Measurements from ENCODE around the gene CARD9.
A peak's percentile ranks its signal among the peaks of the same experiment; 100 is the strongest.

CARD9 gene

DNA sequence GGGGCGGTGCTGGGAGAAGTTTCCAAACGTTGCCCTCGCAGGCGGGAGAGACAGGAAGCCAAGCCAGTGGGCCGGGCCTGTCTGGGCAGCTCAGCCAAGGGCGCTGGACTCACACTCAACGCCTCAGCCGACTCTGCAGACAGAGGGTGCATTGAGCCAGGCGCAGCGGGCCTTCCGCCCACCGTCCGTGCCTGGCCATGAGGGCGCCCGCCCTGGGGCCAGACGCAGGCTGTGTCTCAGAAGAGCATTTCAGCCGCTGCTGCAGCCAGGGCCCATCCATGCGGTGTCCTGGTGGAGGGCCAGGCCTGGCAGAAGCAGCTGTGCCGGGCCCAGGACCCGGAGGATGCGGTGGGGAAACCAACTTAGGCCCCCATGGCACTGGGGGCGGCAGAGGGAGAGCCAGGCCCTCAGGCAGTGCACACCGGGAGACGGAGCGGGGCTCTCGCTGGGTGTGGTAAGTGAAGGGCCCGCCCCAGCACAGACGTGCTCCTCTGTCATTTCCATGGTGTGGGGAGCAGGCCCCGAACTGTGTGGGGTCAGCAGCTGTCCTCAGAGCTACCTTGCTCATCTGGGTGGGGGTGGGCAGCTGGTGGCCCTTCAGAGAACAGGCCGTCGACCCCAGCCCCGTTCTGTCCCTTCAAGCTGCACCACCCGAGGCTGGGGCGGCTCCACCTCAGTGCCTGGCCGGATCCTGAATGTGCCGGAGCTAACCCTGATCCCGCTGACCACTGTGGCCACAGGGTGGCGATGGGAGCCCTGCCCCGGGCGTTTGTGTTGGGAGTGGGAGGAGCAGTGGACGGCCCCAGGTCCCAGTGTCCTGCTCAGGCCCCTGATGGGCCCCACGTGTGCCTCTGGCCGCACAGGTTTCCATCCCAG, 27.9 kb downstream of the CARD9 start:
- Histone ChIP-seq H3K4me3 (ENCODE audit: low read depth, low read length) (peak overlapping the region; percentile 22), H3K36me3 (replicated peaks) (peaks cover 19% of the 10 kb centered on the region), H3K27me3 (replicated peaks) (no peaks in the 10 kb centered on the region), H3K27ac (no peak overlapping the region)
- in situ Hi-C loops (cut with HindIII; ENCODE audit: low pct_ligation_motif_present, low sequenced_read_pairs) = no loop called here
- no peak for DNase-seq
- TF ChIP-seq, protein P1, sequence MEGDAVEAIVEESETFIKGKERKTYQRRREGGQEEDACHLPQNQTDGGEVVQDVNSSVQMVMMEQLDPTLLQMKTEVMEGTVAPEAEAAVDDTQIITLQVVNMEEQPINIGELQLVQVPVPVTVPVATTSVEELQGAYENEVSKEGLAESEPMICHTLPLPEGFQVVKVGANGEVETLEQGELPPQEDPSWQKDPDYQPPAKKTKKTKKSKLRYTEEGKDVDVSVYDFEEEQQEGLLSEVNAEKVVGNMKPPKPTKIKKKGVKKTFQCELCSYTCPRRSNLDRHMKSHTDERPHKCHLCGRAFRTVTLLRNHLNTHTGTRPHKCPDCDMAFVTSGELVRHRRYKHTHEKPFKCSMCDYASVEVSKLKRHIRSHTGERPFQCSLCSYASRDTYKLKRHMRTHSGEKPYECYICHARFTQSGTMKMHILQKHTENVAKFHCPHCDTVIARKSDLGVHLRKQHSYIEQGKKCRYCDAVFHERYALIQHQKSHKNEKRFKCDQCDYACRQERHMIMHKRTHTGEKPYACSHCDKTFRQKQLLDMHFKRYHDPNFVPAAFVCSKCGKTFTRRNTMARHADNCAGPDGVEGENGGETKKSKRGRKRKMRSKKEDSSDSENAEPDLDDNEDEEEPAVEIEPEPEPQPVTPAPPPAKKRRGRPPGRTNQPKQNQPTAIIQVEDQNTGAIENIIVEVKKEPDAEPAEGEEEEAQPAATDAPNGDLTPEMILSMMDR (IDR thresholded peaks at IDR 0.05; ENCODE audit: low read depth, low read length, missing control alignments) = peak; percentile 69

DNA sequence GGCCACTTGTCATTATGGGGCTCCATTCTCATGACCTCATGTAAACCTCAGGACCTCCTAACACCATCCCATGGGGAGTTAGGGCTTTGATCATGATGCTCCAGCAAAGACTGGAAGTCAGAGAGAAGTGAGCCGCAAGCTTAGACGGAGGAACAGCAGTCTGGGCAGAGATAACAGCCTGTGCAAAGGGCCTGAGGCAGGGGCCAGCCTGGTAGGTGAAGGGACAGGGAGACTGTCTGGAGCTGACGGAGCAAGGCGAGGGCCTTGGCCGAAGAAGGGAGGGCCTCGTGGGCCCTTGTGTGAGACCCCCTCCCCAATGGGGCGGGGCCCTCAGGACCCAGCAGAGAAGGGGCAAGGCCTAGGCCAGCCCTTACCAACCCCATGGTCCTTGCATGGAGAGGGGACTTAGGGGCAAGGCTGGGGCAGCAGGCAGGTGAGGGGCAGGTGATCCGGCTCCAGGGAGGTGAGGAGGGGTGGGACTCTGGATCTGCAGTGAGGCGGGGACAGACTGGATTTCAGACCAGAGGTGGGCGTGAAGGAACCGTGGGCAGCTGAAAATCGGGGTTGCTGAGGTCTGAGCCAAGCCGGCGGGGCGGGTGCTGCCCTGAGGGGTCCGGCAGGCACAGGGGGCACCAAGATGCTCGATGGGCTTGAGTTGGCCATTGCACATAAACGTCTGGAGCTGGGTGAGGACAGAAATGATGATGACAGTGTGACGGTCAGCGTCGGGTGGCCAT, 28.8 kb downstream of the CARD9 start:
- H3K36me3 ChIP-seq (replicated peaks) = peaks cover 27% of the 10 kb centered on the region
- H3K27ac ChIP-seq = no peak overlapping the region
- H3K27me3 ChIP-seq (replicated peaks) = no peaks in the 10 kb centered on the region
- no peak for DNase-seq
- no peak overlapping the region for H3K4me3 ChIP-seq (ENCODE audit: low read depth, low read length)
- in situ Hi-C loops (cut with HindIII; ENCODE audit: low pct_ligation_motif_present, low sequenced_read_pairs) = no loop called here
- TF ChIP-seq, protein P1 (IDR thresholded peaks at IDR 0.05; ENCODE audit: low read depth, low read length, missing control alignments) = no peak

DNA sequence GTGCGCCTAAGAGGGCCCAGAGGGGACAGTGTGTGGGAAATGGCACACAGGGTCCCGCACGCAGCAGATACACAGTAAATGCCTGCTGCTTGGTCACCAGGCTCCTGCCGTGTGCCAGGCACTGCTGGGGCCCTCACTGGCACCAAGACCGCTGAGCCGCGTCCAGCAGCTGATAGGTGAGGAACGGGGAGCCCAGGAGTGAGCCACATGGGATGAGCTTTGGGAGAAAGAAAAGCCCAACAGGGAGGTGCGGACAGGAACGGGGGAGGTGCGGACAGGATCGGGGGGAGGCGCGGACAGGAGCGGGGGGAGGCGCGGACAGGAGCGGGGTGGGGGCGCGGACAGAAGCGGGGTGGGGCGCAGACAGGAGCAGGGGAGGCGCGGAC, 29.6 kb downstream of the CARD9 start:
- in situ Hi-C loops (cut with HindIII; ENCODE audit: low pct_ligation_motif_present, low sequenced_read_pairs) = no loop called here
- H3K36me3 ChIP-seq (replicated peaks) = peaks cover 30% of the 10 kb centered on the region

DNA sequence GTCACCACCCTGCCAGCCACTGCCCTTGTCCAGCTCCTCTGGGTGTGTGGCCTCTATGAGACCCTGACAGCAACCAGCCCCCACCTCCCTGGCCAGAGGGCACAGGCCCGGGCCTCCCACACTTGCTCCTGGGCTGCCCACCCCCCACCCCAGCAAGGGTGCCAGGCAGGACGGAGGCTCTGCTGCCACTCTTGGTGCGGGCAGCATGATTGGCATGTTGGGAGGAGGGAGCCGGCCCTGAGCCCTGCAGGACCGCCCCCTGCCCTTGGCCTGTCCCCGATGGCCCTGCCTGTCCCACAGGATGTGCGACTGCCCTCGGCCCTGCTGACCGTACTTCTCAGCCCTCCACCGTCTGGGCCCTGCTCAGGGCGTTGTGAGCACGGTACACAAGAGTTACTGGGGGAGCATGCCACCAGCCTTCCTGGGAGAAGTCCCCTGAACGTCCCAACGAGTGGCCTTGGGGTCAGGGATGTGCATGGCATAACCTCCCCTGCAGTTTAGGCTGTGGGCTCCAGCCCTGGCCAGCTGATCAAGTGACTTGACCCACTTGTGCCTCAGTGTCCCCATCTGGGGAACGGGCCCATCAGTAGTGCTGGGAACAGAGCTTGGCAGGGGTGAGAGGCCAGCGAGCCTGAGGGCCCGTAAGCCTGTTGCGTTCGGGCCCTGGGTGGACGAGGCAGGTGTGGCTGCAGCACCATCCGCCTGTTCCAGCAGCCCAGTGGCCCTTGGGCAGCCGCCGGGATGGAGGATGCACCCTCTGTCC, 30.2 kb downstream of the CARD9 start:
- Histone ChIP-seq H3K27me3 (replicated peaks) (no peaks in the 10 kb centered on the region), H3K36me3 (replicated peaks) (peaks cover 36% of the 10 kb centered on the region), H3K4me3 (ENCODE audit: low read depth, low read length) (no peak overlapping the region), H3K27ac (no peak overlapping the region)
- TF ChIP-seq, protein P1 (IDR thresholded peaks at IDR 0.05; ENCODE audit: low read depth, low read length, missing control alignments) = no peak
- DNase-seq = no peak
- in situ Hi-C loops (cut with HindIII; ENCODE audit: low pct_ligation_motif_present, low sequenced_read_pairs) = no loop called here

More for the DNA sequence above, 29.6 kb downstream of the CARD9 start:
- no peak overlapping the region for H3K4me3 ChIP-seq (ENCODE audit: low read depth, low read length)
- TF ChIP-seq, protein P1 (IDR thresholded peaks at IDR 0.05; ENCODE audit: low read depth, low read length, missing control alignments) = no peak
- H3K27ac ChIP-seq = no peak overlapping the region
- DNase-seq = no peak
- H3K27me3 ChIP-seq (replicated peaks) = no peaks in the 10 kb centered on the region

DNA sequence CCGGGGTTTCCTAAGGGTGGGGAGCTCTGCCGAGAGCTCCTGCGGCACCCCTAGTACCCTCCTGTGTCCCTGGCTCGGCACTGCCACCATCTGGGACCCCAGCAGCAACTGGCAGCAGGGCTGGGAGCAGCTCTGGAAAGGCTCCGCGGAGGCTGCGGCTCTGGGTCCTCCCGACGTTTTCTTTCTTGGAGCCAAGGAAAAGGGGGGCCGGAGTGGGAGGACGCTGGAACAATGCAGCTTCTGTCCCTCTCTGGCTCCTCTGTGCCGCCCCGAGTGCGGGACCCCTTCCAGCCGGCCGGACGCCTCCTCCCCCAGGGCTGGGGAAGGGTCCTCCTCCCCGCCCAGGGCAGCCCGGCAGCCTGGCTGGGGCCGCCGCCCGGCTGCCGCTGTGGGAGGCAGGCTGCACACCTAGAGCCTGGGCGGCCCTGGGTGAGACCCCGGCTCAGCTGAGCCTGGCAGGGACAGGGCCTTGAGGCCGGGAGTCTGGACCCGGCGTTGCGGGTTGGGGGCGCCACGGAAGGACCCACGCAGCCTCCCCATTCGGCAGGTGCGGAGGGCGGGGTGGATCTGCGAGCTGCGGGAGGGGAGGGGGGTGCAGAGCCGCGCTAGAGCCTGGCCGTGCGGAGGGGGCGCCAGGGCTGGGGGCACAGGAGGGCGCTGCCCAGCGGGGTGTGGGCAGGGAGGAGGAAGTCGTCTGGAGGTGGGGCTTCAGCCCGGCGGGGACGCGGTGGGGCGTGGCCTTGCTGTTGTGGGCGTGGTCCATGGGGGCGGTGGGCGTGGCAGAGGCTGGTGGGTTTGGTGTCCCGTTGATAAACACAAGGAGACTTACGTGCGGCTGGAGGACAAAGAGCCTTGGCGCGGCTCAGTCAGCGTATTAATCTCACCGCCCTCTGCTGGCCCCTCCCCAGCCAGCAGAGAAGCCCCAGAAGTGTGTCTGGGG, 31.0 kb downstream of the CARD9 start:
- H3K36me3 ChIP-seq (replicated peaks) = peaks cover 45% of the 10 kb centered on the region
- TF ChIP-seq, protein P1 (IDR thresholded peaks at IDR 0.05; ENCODE audit: low read depth, low read length, missing control alignments) = peak; percentile 12
- H3K27ac ChIP-seq = no peak overlapping the region
- peak overlapping the region; percentile 32 for H3K4me3 ChIP-seq (ENCODE audit: low read depth, low read length)
- in situ Hi-C loops (cut with HindIII; ENCODE audit: low pct_ligation_motif_present, low sequenced_read_pairs) = no loop called here
- H3K27me3 ChIP-seq (replicated peaks) = no peaks in the 10 kb centered on the region
- peak; percentile 43 for DNase-seq
